SH-SY5Y (cell line): ENCODE data around the gene C2orf69.

Experiments
- GATA2 ChIP-seq: IDR thresholded peaks from 2 replicates; pipeline ENCODE4 v1.6.1; 2011; ENCODE audit warnings: mild to moderate bottlenecking, low read depth, low read length
- GATA3 ChIP-seq: IDR thresholded peaks from 2 replicates; pipeline ENCODE4 v1.6.1; 2011; ENCODE audit warnings: low read depth, mild to moderate bottlenecking, low read length, moderate library complexity

DNA sequence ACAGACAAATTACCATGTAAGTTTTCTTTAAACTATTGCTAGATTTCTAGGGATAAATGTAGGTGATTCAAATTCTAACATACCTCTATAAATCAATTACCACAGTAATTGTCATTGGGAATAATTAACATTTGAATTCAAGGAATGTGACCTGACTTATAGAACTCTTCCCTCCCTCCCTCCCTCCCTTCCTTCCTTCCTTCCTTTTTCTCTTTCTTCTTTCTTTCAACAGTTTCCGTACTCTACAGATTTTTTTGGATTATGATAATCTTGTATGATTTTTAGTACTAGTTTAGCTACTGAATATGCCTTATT, 41.9 kb upstream of the C2orf69 start:
- TF ChIP-seq GATA3 (no peak), GATA2 (no peak)
